ENCODE measurements around the gene FAM186B.

Gene FAM186B

DNA sequence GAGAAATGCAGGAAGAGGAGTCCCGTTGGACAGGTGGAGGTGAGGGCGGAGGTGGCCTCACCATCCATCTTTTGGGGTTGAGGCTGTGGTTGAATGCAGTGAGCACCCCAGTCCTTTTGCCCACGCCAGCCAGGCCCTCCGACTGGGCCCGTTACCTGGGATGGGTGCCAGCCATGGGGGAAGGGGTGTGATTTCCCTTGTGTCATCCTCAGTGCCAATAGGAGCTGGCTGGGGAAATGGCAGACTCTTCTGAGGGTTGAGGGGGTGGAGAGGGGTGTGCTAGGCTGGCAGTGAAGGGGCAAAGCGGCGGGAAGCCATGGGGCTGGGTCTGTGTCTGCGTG is 57.0 kb downstream of the FAM186B start:
- Mint-ChIP-seq H3K4me3 (no peak overlapping the region), H3K36me3 (ENCODE audit: low read depth) (no peaks in the 10 kb centered on the region), H3K4me1 (peaks cover 31% of the 10 kb centered on the region), H3K27me3 (ENCODE audit: low read depth, poor library complexity) (peaks cover 94% of the 10 kb centered on the region), H3K9me3 (no peaks in the 10 kb centered on the region), H3K27ac (no peak overlapping the region)
- no peak for TF ChIP-seq CTCF (IDR thresholded peaks at IDR 0.05)
- no peak for DNase-seq

DNA sequence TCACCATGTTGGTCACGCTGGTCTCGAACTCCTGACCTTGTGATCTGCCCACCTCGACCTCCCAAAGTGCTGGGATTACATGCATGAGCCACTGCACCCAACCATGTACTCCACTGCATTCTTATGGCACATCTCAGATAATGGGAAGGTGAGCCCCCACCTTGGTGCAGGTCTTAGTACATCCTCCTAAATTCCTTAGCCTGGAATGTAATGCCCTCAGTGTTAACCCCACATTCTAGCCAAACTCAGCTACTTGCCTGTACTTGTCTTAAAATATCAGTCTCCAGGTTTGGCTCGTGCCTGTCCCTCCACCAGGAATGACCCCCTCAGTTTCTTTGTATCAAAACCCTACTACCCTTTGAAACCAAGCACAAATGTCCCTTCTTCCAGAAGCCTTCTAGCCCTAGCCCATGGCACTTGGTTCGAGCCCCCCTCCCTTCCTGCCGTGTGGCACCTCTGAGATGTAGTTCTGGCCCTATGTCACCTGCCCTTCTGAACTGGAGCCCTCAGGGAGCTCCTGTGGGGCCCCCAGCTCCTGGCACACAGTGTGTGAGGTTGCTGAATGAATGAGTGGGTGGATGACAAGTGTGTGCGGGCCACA is 58.2 kb downstream of the FAM186B start:
- Mint-ChIP-seq H3K27me3 (ENCODE audit: low read depth, poor library complexity) (peaks cover 96% of the 10 kb centered on the region), H3K36me3 (ENCODE audit: low read depth) (no peaks in the 10 kb centered on the region), H3K4me1 (peaks cover 34% of the 10 kb centered on the region), H3K9me3 (no peaks in the 10 kb centered on the region), H3K4me3 (no peak overlapping the region), H3K27ac (peak overlapping the region; percentile 77)
- no peak for DNase-seq
- TF ChIP-seq CTCF (IDR thresholded peaks at IDR 0.05): no peak

DNA sequence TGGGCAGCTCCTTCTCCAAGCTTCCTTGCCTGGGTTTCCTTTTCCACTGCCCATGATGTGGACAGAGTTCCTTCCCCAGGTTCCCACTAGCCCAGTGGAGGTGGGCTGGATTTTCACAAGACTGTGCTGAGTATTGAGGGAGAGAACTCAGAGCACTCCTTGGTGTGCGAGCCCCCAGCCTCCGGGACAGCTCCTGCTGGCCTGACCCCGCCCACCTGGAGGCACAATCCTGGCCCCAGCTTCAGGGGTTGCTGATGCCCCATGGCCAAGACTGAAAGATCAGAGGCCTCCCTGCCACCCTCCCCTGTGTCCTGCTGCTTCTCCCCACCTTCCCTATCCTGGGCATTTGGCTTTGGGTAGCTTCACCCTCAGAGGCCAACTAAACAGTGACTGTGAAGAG is 59.0 kb downstream of the FAM186B start:
- no peaks in the 10 kb centered on the region for H3K36me3 Mint-ChIP-seq (ENCODE audit: low read depth)
- peaks cover 34% of the 10 kb centered on the region for H3K4me1 Mint-ChIP-seq
- no peaks in the 10 kb centered on the region for H3K9me3 Mint-ChIP-seq
- TF ChIP-seq CTCF (IDR thresholded peaks at IDR 0.05): no peak
- peaks cover 96% of the 10 kb centered on the region for H3K27me3 Mint-ChIP-seq (ENCODE audit: low read depth, poor library complexity)
- H3K27ac Mint-ChIP-seq: no peak overlapping the region
- no peak for DNase-seq
- no peak overlapping the region for H3K4me3 Mint-ChIP-seq

- no peak for DNase-seq
- Mint-ChIP-seq H3K9me3 (no peaks in the 10 kb centered on the region), H3K27me3 (ENCODE audit: low read depth, poor library complexity) (peaks cover 96% of the 10 kb centered on the region), H3K4me3 (no peak overlapping the region), H3K27ac (no peak overlapping the region), H3K4me1 (peaks cover 41% of the 10 kb centered on the region), H3K36me3 (ENCODE audit: low read depth) (no peaks in the 10 kb centered on the region)
- TF ChIP-seq CTCF (IDR thresholded peaks at IDR 0.05): no peak
These were observed 59.6 kb downstream of the FAM186B start for GRCh38 chr12:49545815-49546214.

DNA sequence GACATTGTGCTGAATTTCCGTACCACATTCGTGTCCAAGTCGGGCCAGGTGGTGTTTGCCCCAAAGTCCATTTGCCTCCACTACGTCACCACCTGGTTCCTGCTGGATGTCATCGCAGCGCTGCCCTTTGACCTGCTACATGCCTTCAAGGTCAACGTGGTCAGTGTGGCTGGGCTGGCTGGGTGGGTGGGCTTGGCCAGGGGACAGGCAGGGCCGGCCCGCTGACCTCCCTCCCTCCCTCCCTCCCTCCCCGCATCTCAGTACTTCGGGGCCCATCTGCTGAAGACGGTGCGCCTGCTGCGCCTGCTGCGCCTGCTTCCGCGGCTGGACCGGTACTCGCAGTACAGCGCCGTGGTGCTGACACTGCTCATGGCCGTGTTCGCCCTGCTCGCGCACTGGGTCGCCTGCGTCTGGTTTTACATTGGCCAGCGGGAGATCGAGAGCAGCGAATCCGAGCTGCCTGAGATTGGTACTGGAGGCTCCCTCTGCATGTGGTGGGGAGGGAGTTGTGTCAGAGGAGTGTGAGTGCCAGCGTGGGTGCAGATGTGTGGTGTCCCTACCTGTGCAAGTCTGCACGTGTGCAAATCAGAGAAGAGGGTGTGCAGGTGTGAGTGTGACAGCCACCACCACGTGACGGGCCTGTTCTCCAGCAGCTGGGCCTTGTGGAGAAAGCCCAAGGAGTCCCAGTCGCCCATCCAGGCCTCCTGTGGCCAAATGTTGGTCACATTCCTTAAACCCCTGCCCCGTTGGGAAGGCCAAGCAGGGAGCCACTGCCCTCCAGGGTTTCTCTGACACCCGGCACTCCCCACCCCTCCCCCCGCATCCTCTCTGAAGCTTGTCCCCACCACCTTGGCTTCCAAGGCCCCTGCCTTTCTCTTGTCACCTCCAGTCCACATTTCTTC is 61.3 kb downstream of the FAM186B start:
- Mint-ChIP-seq H3K36me3 (ENCODE audit: low read depth) (no peaks in the 10 kb centered on the region), H3K27ac (no peak overlapping the region), H3K27me3 (ENCODE audit: low read depth, poor library complexity) (peaks cover 100% of the 10 kb centered on the region), H3K4me3 (peak overlapping the region; percentile 25), H3K4me1 (peaks cover 49% of the 10 kb centered on the region), H3K9me3 (no peaks in the 10 kb centered on the region)
- peak; percentile 48 for DNase-seq
- no peak for TF ChIP-seq CTCF (IDR thresholded peaks at IDR 0.05)
